SK-N-SH (cell line): Measurements from ENCODE around the gene ANO2. TPM values are rescaled to one million over a fixed set of nuclear protein-coding genes. Genes with fewer than 3 reads are reported as not detected.

Source experiments
- CTCF ChIA-PET: fragments of 300-600, 350-600 bp; formaldehyde crosslinking; extraction: SDS; loops from one replicate; lab custom pipeline; 2021; lab: Yijun Ruan, JAX
- POLR2A ChIA-PET: fragments of 350-600 bp; sonication (Branson Sonifier 250); formaldehyde crosslinking; extraction: SDS; loops from one replicate; lab custom pipeline; 2020; ENCODE audit warnings: antibody characterized with exemption, inconsistent platforms; lab: Yijun Ruan, JAX
- DNase-seq: peaks from one replicate; pipeline ENCODE4 v3.0.0; 2012
- H2AFZ ChIP-seq: fragments of 200-600 bp; sonication (generic); 2 replicates; pipeline ENCODE4 v1.8.1; 2016; ENCODE audit warnings: antibody characterized with exemption, mild to moderate bottlenecking, low read depth
- H3F3A ChIP-seq: fragments of 200-600 bp; sonication (generic); replicated peaks from 2 replicates; pipeline ENCODE3; 2016; ENCODE audit warnings: antibody characterized with exemption, mild to moderate bottlenecking; ENCODE audit not compliant: insufficient read depth
- H3K27ac ChIP-seq, 2 experiments: fragments of 200-500 bp in 1 of 2; fragments of 200-600 bp in 1 of 2; sonication (Bioruptor generic) in 1 of 2; sonication (generic), shearing (Covaris generic) in 1 of 2; 2 replicates each; pipeline versions ENCODE4 v1.5.1 to v1.6.1; 2014 to 2016; ENCODE audit warnings: low read depth in 2 of 2, inconsistent platforms in 1 of 2, low read length in 1 of 2, mild to moderate bottlenecking in 1 of 2, mixed read lengths in 1 of 2
- H3K27me3 ChIP-seq: fragments of 200-600 bp; sonication (generic), shearing (Covaris generic); 2 replicates; pipeline ENCODE4 v1.6.1; 2016; ENCODE audit warnings: mixed run types; ENCODE audit not compliant: insufficient read depth
- H3K36me3 ChIP-seq, 2 experiments: fragments of 200-500 bp in 1 of 2; fragments of 200-600 bp in 1 of 2; sonication (Bioruptor generic) in 1 of 2; sonication (generic) in 1 of 2; replicated peaks in 1 of 2; 2 replicates each; pipeline versions ENCODE3 to v1.5.1; 2014 to 2016; ENCODE audit warnings: low read length in 1 of 2, mild to moderate bottlenecking in 1 of 2; ENCODE audit not compliant: insufficient read depth in 2 of 2, control insufficient read depth in 1 of 2
- H3K4me1 ChIP-seq, 2 experiments: fragments of 200-500 bp in 1 of 2; fragments of 200-600 bp in 1 of 2; sonication (Bioruptor generic) in 1 of 2; sonication (generic), shearing (Covaris generic) in 1 of 2; 2 replicates each; pipeline versions ENCODE4 v1.5.1 to v1.6.1; 2014 to 2016; ENCODE audit warnings: low read depth in 1 of 2, low read length in 1 of 2, mixed run types in 1 of 2; ENCODE audit not compliant: insufficient read depth in 2 of 2, control insufficient read depth in 1 of 2
- H3K4me2 ChIP-seq: fragments of 200-600 bp; sonication (generic), shearing (Covaris generic); 2 replicates; pipeline ENCODE4 v1.6.1; 2017; ENCODE audit warnings: mixed run types
- H3K4me3 ChIP-seq, 2 experiments: fragments of 200-500 bp in 1 of 2; fragments of 200-600 bp in 1 of 2; sonication (Bioruptor generic) in 1 of 2; sonication (generic), shearing (Covaris generic) in 1 of 2; 2 replicates each; pipeline versions ENCODE4 v1.5.1 to v1.8.1; 2014 to 2016; ENCODE audit warnings: low read depth in 2 of 2, inconsistent platforms in 1 of 2, low read length in 1 of 2, mild to moderate bottlenecking in 1 of 2, mixed read lengths in 1 of 2, moderate library complexity in 1 of 2
- H3K79me2 ChIP-seq: fragments of 200-600 bp; sonication (generic); 2 replicates; pipeline ENCODE4 v1.8.1; 2017; ENCODE audit warnings: mild to moderate bottlenecking; ENCODE audit not compliant: insufficient read depth
- H3K9ac ChIP-seq: fragments of 200-600 bp; sonication (generic); 2 replicates; pipeline ENCODE4 v1.6.1; 2017; ENCODE audit warnings: mixed run types
- H3K9me2 ChIP-seq: fragments of 200-600 bp; sonication (generic); 2 replicates; pipeline ENCODE4 v1.6.1; 2017; ENCODE audit warnings: mixed run types
- H3K9me3 ChIP-seq: fragments of 200-600 bp; sonication (generic); 2 replicates; pipeline ENCODE4 v1.6.1; 2017; ENCODE audit warnings: mixed run types, mild to moderate bottlenecking, moderate library complexity
- H4K20me1 ChIP-seq: fragments of 200-600 bp; sonication (generic); 2 replicates; pipeline ENCODE4 v1.6.1; 2017; ENCODE audit warnings: mild to moderate bottlenecking, mixed run types; ENCODE audit not compliant: insufficient read depth
- CHD2 ChIP-seq: fragments of 150-350 bp; IDR thresholded peaks from 2 replicates; pipeline ENCODE4 v1.6.1; 2018; ENCODE audit warnings: low read length; ENCODE audit not compliant: partially characterized antibody
- ELF1 ChIP-seq: IDR thresholded peaks from 2 replicates; pipeline ENCODE4 v1.4.0; 2012
- EP300 ChIP-seq, 2 experiments: IDR thresholded peaks; 2 replicates each; pipeline versions ENCODE4 v1.4.0 to v1.6.1; 2012; ENCODE audit warnings: borderline replicate concordance in 1 of 2, low read depth in 1 of 2, low read length in 1 of 2
- EZH2phosphoT487 ChIP-seq: fragments of 200-600 bp; sonication (generic); IDR thresholded peaks from 2 replicates; pipeline ENCODE4 v1.6.1; 2017; ENCODE audit warnings: low read depth, mixed run types, mild to moderate bottlenecking, antibody characterized with exemption, moderate library complexity, borderline replicate concordance
- FOXJ3 ChIP-seq: sonication (generic); formaldehyde crosslinking; IDR thresholded peaks from 2 replicates; pipeline ENCODE4 v1.5.1; 2020; ENCODE audit warnings: mild to moderate bottlenecking, missing genetic modification reagents
- FOXM1 ChIP-seq: IDR thresholded peaks from 2 replicates; pipeline ENCODE4 v1.4.0; 2012; ENCODE audit warnings: low read depth, mild to moderate bottlenecking
- GABPA ChIP-seq: IDR thresholded peaks from 2 replicates; pipeline ENCODE4 v1.4.0; 2012; ENCODE audit warnings: low read depth, mild to moderate bottlenecking
- JUND ChIP-seq: IDR thresholded peaks from 2 replicates; pipeline ENCODE4 v1.4.0; 2012
- MXI1 ChIP-seq: IDR thresholded peaks from 2 replicates; pipeline ENCODE4 v1.6.1; 2012; ENCODE audit warnings: mild to moderate bottlenecking, low read depth, low read length, improper control_type of control experiment
- NFIC ChIP-seq: IDR thresholded peaks from 2 replicates; pipeline ENCODE4 v1.4.0; 2012; ENCODE audit warnings: borderline replicate concordance
- RAD21 ChIP-seq: IDR thresholded peaks from 2 replicates; pipeline ENCODE4 v1.6.1; 2012; ENCODE audit warnings: mild to moderate bottlenecking, low read length
- RCOR1 ChIP-seq: fragments of 150-350 bp; IDR thresholded peaks from 2 replicates; pipeline ENCODE4 v1.6.1; 2017; ENCODE audit warnings: antibody characterized with exemption, low read length
- RFX5 ChIP-seq: IDR thresholded peaks from 2 replicates; pipeline ENCODE4 v1.6.1; 2012; ENCODE audit warnings: mild to moderate bottlenecking, improper control_type of control experiment, low read length
- SMC3 ChIP-seq: IDR thresholded peaks from 2 replicates; pipeline ENCODE4 v1.6.1; 2012; ENCODE audit warnings: low read depth, low read length, improper control_type of control experiment
- TAF1 ChIP-seq: IDR thresholded peaks from 2 replicates; pipeline ENCODE4 v1.6.1; 2012; ENCODE audit warnings: low read depth, mild to moderate bottlenecking, low read length, moderate library complexity, borderline replicate concordance
- YY1 ChIP-seq: IDR thresholded peaks from 2 replicates; pipeline ENCODE4 v1.4.0; 2012; ENCODE audit warnings: low read depth, mild to moderate bottlenecking
- WGBS: methylation state at CpG from one replicate; pipeline ENCODE4 v1.1.6; 2017; ENCODE audit warnings: low lambda C conversion rate; 5-methylcytosine and 5-hydroxymethylcytosine counted together
- polyA plus RNA-seq, 3 experiments: library from polyadenylated mRNA; depleted of rRNA; stranded (reverse); fragments of >200 nt; gene quantifications; 2 replicates each; pipeline ENCODE4 v1.2.3, GENCODE V29; 2012
- TF ChIP-seq, protein P1 (sequence below): fragments of 150-350 bp; IDR thresholded peaks from 2 replicates; pipeline ENCODE4 v1.6.1; 2016; ENCODE audit warnings: mild to moderate bottlenecking, low read depth, low read length

The ANO2 gene
- polyA plus RNA-seq, 1 of the 3 experiments (the other 2 are of a cell fraction) = not detected

DNA sequence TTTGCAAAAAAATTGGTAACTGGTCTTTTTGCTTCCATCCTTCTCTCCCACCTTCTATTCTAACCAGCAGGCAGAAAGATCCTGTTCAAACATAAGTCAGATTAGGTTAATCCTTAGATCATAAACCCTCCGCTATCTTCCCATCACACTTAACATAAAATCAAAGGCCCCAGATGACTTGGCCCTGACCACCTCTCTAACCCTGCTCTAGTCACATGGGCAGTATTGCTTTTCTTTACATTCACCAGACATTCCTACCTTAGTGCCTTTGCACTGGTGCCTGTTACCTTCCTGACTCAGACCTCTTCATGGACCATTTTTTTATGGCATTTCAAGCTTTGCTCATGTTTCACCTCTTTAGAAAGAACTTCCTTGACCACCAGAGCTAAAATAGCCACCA, 429.6 kb downstream of the ANO2 start:
- Histone ChIP-seq H3K4me2 (no peak overlapping the region), H3K9me3 (no peaks in the 10 kb centered on the region), H3K27ac (no peak overlapping the region), H3K79me2 (no peaks in the 10 kb centered on the region), H3K27me3 (peaks cover 74% of the 10 kb centered on the region; the same call in 1 of the 2 replicates), H2AFZ (no peak overlapping the region), H3K36me3 (no peaks in the 10 kb centered on the region), H3K4me3 (no peak overlapping the region), H4K20me1 (no peaks in the 10 kb centered on the region), H3K9me2 (no peaks in the 10 kb centered on the region), H3K4me1 (no peaks in the 10 kb centered on the region), H3K9ac (no peak overlapping the region), H3F3A (no peaks in the 10 kb centered on the region)
- 8% methylated on average over 1 of the region's 1 CpG for WGBS
- no peak for DNase-seq
- no peak for TF ChIP-seq MXI1
- no peak for TF ChIP-seq FOXJ3
- no peak for TF ChIP-seq JUND
- TF ChIP-seq, protein P1, sequence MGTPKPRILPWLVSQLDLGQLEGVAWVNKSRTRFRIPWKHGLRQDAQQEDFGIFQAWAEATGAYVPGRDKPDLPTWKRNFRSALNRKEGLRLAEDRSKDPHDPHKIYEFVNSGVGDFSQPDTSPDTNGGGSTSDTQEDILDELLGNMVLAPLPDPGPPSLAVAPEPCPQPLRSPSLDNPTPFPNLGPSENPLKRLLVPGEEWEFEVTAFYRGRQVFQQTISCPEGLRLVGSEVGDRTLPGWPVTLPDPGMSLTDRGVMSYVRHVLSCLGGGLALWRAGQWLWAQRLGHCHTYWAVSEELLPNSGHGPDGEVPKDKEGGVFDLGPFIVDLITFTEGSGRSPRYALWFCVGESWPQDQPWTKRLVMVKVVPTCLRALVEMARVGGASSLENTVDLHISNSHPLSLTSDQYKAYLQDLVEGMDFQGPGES = no peak
- no peak for TF ChIP-seq CHD2
- TF ChIP-seq EP300 (IDR thresholded peaks at IDR 0.05; ENCODE audit: borderline replicate concordance in 1 of 2, low read depth in 1 of 2, low read length in 1 of 2) = no peak
- TF ChIP-seq RAD21 = no peak
- no peak for TF ChIP-seq EZH2phosphoT487
- TF ChIP-seq GABPA = no peak
- TF ChIP-seq YY1 = no peak
- no peak for TF ChIP-seq TAF1
- CTCF ChIA-PET = interaction anchor here (0.6 kb wide), 1 partner anchor 74 kb away, joined by 3 read pairs; no protein-coding TSS in a partner anchor
- POLR2A ChIA-PET = no interaction called here

DNA sequence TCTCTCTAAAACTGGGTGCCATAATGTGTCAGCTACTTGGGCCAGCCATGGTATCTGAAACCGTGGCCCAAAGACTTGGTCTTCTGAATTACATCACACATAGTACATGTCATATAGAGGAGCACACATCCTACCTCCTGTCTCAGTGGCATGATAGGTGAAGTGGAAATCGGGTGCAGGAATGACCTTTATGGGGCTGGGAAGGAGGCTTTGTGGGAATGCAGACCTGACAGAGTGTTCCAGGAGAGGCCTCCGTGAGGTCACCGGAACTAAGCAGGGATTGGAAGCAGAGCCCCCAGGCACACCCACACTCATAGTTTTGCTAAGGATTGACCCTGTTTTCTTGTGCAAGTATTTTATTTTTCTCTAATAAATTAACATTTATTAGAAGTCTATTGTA, 430.5 kb downstream of the ANO2 start:
- Histone ChIP-seq H3K4me3 (no peak overlapping the region), H4K20me1 (no peaks in the 10 kb centered on the region), H3K27ac (no peak overlapping the region), H3K9me2 (no peaks in the 10 kb centered on the region), H2AFZ (no peak overlapping the region), H3K4me1 (no peaks in the 10 kb centered on the region), H3K9me3 (no peaks in the 10 kb centered on the region), H3K4me2 (no peak overlapping the region), H3F3A (no peaks in the 10 kb centered on the region), H3K9ac (no peak overlapping the region), H3K79me2 (no peaks in the 10 kb centered on the region)
- WGBS = 1% methylated on average over 4 of the region's 4 CpGs
- no peak for DNase-seq
- CTCF ChIA-PET = no interaction called here
- POLR2A ChIA-PET = no interaction called here
- no peak for TF ChIP-seq RCOR1
- no peak for TF ChIP-seq EZH2phosphoT487
- TF ChIP-seq CHD2 = no peak
- TF ChIP-seq SMC3 = no peak
- TF ChIP-seq EP300 (IDR thresholded peaks at IDR 0.05; ENCODE audit: borderline replicate concordance in 1 of 2, low read depth in 1 of 2, low read length in 1 of 2) = no peak
- no peak for TF ChIP-seq RFX5
- no peak for TF ChIP-seq MXI1
- TF ChIP-seq ELF1 = no peak
- no peak for TF ChIP-seq NFIC
- TF ChIP-seq FOXM1 = no peak
- TF ChIP-seq YY1 = no peak
- no peak for TF ChIP-seq RAD21
- TF ChIP-seq, all 33 proteins: peak for 0
- Histone ChIP-seq H3K27me3 (peaks cover 71% of the 10 kb centered on the region; the same call in 1 of the 2 replicates), H3K36me3 (no peaks in the 10 kb centered on the region)
